Measurements from ENCODE around the gene PFN3.

DNA sequence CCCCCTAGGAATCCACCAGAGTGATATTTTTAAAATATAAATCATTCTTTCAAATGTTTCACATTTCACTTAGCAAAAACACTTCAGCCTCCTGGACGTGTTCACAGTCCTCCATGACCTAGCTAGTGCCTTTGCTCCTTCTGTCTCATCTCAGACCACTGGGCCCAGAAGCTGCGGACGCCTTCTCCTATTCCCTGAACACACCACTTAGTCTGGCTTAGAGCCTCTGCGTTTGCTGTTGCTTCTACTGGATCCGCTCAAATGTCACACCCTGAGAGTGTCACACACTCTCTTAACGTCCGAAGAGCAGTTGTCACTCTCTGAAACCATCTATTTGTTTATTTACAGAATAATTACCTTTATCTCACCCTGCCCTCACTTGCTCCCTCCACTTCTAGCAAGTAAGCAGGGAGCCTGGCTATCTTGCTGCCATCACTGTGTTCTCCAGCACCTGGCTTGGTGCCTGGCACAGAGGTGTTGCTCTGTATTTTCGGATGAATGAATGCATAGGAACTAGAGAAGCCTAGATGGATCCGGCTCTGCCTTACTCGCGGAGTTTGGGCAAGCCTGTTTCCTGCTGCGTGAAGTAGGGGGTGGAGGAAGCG lies 24.8 kb upstream of the PFN3 start:
- TF ChIP-seq CTCF (IDR thresholded peaks at IDR 0.05; ENCODE audit: low read depth, low read length, poor library complexity, severe bottlenecking) (no peak), EZH2phosphoT487 (IDR thresholded peaks at IDR 0.05; ENCODE audit: borderline replicate concordance, low read length) (no peak)

All from DOHH2 (cell line).